ENCODE results near the gene BICDL1. TPM values are rescaled to one million over a fixed set of nuclear protein-coding genes. Genes with fewer than 3 reads are reported as not detected.

BICDL1 gene
- total RNA-seq, 3 donors from 2014 or later: 0.48 to 23.4 (median 5.6) TPM

DNA sequence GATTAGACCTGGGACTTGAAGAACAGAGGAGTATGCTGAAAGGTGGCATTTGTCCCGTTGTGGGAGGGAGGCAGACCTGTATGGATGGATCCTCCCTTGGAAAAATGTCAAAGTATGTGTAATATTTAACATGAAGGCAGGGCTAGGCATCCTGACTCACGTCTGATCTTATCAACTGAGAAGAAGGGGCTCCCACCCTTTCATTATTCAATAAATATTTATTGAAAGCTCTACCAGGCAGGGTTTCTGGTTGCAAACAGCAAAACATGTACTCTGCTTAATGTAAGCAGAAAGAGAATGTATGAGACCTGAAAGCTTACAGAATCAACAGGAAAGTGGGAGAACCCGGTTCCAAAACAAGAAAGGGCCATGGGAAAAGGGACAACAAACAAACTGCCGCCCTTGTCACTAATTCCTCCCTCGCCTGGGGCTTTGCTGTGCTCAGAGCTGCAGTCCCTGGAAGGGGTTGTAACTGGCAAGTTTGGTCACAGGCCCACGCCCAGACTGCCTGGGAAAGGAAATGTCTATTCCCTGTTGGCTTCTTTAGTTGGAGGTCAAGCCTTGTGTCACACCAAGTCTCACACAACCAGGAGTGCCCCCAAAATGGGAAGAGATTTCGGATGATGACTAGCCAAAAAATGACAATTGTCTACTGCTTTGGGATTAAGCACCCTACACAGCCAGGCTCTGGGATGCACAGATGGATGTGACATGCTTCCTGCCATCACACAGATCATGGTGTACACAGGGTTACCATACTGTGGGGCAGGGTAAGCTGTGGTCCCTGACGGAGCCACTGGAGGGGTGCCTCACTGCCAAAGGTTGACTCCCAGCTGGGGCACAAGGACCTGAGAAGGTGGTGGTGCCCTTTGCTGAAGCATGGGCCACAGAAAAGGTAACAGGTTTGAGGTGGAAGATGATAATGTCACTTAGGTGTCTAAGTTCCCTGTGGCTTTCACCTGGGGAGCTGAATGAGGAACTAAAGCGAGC lies 90.7 kb downstream of the BICDL1 start:
- intact Hi-C loops (cut with DNase I; ENCODE audit: low total_unique reads): no loop called here
- no peak for DNase-seq (ENCODE audit: low spot score in 2 of 2)
- Histone ChIP-seq H3K27me3 (no peaks in the 10 kb centered on the region), H3K36me3 (no peaks in the 10 kb centered on the region), H3K4me3 (no peak overlapping the region), H3K4me1 (no peaks in the 10 kb centered on the region), H3K9me3 (no peaks in the 10 kb centered on the region), H3K27ac (peak overlapping the region in 1 of 2 donors; percentile 61)
- TF ChIP-seq, protein P1, sequence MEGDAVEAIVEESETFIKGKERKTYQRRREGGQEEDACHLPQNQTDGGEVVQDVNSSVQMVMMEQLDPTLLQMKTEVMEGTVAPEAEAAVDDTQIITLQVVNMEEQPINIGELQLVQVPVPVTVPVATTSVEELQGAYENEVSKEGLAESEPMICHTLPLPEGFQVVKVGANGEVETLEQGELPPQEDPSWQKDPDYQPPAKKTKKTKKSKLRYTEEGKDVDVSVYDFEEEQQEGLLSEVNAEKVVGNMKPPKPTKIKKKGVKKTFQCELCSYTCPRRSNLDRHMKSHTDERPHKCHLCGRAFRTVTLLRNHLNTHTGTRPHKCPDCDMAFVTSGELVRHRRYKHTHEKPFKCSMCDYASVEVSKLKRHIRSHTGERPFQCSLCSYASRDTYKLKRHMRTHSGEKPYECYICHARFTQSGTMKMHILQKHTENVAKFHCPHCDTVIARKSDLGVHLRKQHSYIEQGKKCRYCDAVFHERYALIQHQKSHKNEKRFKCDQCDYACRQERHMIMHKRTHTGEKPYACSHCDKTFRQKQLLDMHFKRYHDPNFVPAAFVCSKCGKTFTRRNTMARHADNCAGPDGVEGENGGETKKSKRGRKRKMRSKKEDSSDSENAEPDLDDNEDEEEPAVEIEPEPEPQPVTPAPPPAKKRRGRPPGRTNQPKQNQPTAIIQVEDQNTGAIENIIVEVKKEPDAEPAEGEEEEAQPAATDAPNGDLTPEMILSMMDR (IDR thresholded peaks at IDR 0.05): no peak
- TF ChIP-seq POLR2AphosphoS5 (IDR thresholded peaks at IDR 0.05) (no peak), POLR2A (IDR thresholded peaks at IDR 0.05) (no peak)

DNA sequence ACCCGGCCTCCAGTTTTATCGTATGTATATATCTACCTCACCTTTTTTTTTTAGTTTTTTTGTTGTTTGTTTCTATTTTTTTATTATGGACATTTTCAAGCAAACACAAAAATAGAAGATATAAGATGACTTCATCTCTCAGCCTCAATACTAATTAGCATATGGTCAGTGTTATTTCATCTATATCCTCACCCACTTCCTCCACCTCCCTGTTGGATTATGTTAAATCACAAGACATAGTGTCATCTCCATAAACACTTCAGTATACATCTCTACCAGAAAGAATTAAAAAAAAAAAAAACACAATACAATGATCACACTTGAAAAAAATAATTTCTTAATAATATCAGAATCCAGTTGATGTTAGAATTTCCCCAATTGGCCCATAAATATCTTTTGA lies 92.6 kb downstream of the BICDL1 start:
- H3K9me3 ChIP-seq: no peaks in the 10 kb centered on the region
- no peaks in the 10 kb centered on the region for H3K4me1 ChIP-seq
- no peak for TF ChIP-seq POLR2AphosphoS5 (IDR thresholded peaks at IDR 0.05)
- TF ChIP-seq, protein P1 (IDR thresholded peaks at IDR 0.05): no peak
- H3K27ac ChIP-seq: no peak overlapping the region
- intact Hi-C loops (cut with DNase I; ENCODE audit: low total_unique reads): no loop called here
- H3K36me3 ChIP-seq: no peaks in the 10 kb centered on the region
- no peak overlapping the region for H3K4me3 ChIP-seq
- no peak for DNase-seq (ENCODE audit: low spot score in 2 of 2)
- no peaks in the 10 kb centered on the region for H3K27me3 ChIP-seq

DNA sequence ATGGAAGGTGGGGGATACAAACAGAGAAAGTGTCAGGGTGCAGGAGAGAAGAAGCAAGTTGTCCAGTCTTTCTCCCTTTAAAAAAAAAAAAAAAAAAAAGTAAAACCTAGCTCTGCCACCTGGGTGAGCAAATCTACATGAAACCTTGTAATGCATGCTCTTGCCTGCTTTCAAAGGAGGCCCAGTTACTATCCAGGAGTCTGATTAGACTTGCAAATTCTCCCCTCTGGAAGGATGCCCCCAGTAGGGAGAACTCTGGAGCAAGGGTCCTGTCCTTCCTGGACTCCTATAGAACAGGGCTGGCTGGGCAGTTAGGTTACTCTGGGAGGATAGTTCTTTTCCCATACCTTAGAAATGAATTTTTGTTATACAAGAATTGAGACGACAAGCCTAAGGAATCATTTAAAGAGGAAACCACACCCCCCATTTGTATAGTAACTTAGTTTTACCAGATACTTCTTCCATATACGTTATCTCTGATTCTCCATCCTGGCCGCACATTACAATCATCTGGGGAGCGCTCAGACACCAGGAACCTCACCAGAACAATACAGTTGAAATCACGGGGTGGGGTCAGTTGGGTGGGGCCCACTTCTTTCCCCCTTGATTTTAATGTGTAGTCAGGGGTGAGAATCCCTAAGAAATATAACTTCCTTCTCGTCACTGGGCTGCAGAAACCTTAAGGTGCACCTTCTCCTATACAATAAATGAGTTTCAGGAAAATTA lies 97.0 kb downstream of the BICDL1 start:
- TF ChIP-seq POLR2A (IDR thresholded peaks at IDR 0.05) (no peak), POLR2AphosphoS5 (IDR thresholded peaks at IDR 0.05) (no peak)
- TF ChIP-seq, protein P1 (IDR thresholded peaks at IDR 0.05): no peak
- no peak overlapping the region for H3K4me3 ChIP-seq
- intact Hi-C loops (cut with DNase I; ENCODE audit: low total_unique reads): no loop called here
- H3K36me3 ChIP-seq: no peaks in the 10 kb centered on the region
- DNase-seq (ENCODE audit: low spot score in 2 of 2): peak in 1 of 2 donors; percentile 3
- H3K27me3 ChIP-seq: no peaks in the 10 kb centered on the region
- H3K9me3 ChIP-seq: no peaks in the 10 kb centered on the region
- peak overlapping the region in 1 of 2 donors; percentile 4 for H3K27ac ChIP-seq
- H3K4me1 ChIP-seq: no peaks in the 10 kb centered on the region

DNA sequence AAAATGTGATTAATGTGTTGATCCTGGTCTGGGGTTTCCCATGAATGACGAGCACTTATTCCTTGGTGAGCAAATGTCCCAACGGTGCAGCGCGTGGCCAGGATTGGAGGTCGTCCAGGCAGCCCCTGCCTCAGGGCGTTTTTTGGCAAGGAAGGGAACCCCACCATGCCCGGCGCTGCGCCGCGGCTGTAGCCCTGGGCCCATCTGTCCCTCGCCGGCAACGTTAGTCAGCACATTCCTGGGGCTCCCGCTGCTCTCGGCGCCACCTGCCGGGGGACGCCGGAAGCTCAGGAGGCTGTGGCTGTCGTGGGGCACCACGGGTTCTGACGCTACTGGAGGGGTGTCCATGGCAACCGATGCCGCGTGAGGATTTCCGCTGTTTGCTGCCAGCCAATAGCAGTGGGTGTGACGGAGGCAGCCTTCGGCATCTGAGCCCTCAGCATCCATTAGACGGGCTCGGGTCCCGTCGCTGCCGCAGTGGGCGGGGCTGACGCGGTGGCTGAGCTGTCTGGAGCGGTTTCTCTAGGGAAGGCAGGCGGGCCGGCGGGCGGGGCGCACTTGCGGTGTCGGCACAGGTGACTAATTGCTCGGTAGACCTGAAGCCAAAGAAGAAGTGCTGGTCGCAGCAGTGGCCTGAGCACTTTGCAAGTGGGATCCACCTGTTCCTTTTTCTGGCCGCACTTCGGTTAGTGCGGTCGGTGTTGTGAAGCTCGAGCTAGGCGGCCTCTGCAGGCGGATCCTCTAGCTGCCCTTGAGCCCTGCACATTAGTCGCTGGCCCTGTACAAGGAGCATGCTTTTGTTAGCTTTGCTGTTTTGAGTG lies 98.0 kb downstream of the BICDL1 start:
- peak; percentile 98 to 99 for DNase-seq (ENCODE audit: low spot score in 2 of 2)
- Histone ChIP-seq H3K4me1 (no peaks in the 10 kb centered on the region), H3K27me3 (no peaks in the 10 kb centered on the region), H3K27ac (peak overlapping the region; percentile 41 to 50), H3K9me3 (no peaks in the 10 kb centered on the region), H3K36me3 (no peaks in the 10 kb centered on the region), H3K4me3 (peak overlapping the region; percentile 30 to 58 (median 46))
- TF ChIP-seq, protein P1 (IDR thresholded peaks at IDR 0.05): peak; percentile 74 to 98 (median 98)
- TF ChIP-seq POLR2AphosphoS5 (IDR thresholded peaks at IDR 0.05) (peak; percentile 84 to 87 (median 84)), POLR2A (IDR thresholded peaks at IDR 0.05) (no peak)
- intact Hi-C loops (cut with DNase I; ENCODE audit: low total_unique reads): no loop called here

Measured in breast epithelium (tissue), 4 donors.